ENCODE measurements around the gene DCPS. TPM values are rescaled to one million over a fixed set of nuclear protein-coding genes. Genes with fewer than 3 reads are reported as not detected.
A peak's percentile ranks its signal among the peaks of the same experiment; 100 is the strongest.

The DCPS gene
- total RNA-seq, 3 donors from 2014 or later (not counting 1 experiment from before 2014, with no cell fraction given) = 20.1 to 25.8 (median 23.1) TPM

GRCh38 chr11:126265811-126266210 is 38.0 kb upstream of the DCPS start:
- H3K4me3 Mint-ChIP-seq = peak overlapping the region; percentile 14
- peaks cover 34 to 55% of the 10 kb centered on the region in 2 donors for H3K4me1 Mint-ChIP-seq
- ATAC-seq (no peak), DNase-seq (no peak)
- Histone ChIP-seq H3K9me3 (ENCODE audit: control insufficient read depth, insufficient read depth, low read length) (no peaks in the 10 kb centered on the region), H3K27me3 (ENCODE audit: control insufficient read depth, insufficient read depth, low read length) (no peaks in the 10 kb centered on the region), H3K36me3 (ENCODE audit: control insufficient read depth, insufficient read depth, low read length) (peaks cover 54% of the 10 kb centered on the region), H3K4me3 (ENCODE audit: low read length) (no peak overlapping the region), H3K4me1 (ENCODE audit: control insufficient read depth, insufficient read depth, low read length) (peaks cover 16% of the 10 kb centered on the region), H3K27ac (ENCODE audit: low read length) (no peak overlapping the region)
- H3K27me3 Mint-ChIP-seq (ENCODE audit: low read depth in 2 of 2) = no peaks in the 10 kb centered on the region
- WGBS (ENCODE audit: insufficient coverage) = 95% methylated on average over 8 of the region's 8 CpGs
- H3K36me3 Mint-ChIP-seq = peaks cover 26% of the 10 kb centered on the region
- no peaks in the 10 kb centered on the region for H3K9me3 Mint-ChIP-seq
- intact Hi-C loops (cut with micrococcal nuclease) = loop anchor here (5.0 kb wide), 1 partner anchor 379 kb away; the partner anchor contains the start of gene HYLS1
- TF ChIP-seq CTCF (IDR thresholded peaks at IDR 0.05) = no peak
- H3K27ac Mint-ChIP-seq = peak overlapping the region; percentile 95 to 96

- Mint-ChIP-seq H3K27me3 (ENCODE audit: low read depth in 2 of 2) (no peaks in the 10 kb centered on the region), H3K27ac (peak overlapping the region; percentile 95 to 96), H3K4me1 (peaks cover 34 to 57% of the 10 kb centered on the region in 2 donors), H3K36me3 (peaks cover 26% of the 10 kb centered on the region), H3K9me3 (no peaks in the 10 kb centered on the region), H3K4me3 (peak overlapping the region; percentile 99)
- Histone ChIP-seq H3K4me1 (ENCODE audit: control insufficient read depth, insufficient read depth, low read length) (peaks cover 16% of the 10 kb centered on the region), H3K27me3 (ENCODE audit: control insufficient read depth, insufficient read depth, low read length) (no peaks in the 10 kb centered on the region), H3K4me3 (ENCODE audit: low read length) (peak overlapping the region; percentile 91), H3K27ac (ENCODE audit: low read length) (peak overlapping the region; percentile 87), H3K36me3 (ENCODE audit: control insufficient read depth, insufficient read depth, low read length) (peaks cover 47% of the 10 kb centered on the region), H3K9me3 (ENCODE audit: control insufficient read depth, insufficient read depth, low read length) (no peaks in the 10 kb centered on the region)
- no peak for DNase-seq
- TF ChIP-seq CTCF (IDR thresholded peaks at IDR 0.05) = no peak
- ATAC-seq = no peak
- 79% methylated on average over 6 of the region's 6 CpGs for WGBS (ENCODE audit: insufficient coverage)
- intact Hi-C loops (cut with micrococcal nuclease) = loop anchor here (1.0 to 5.0 kb wide), 4 partner anchors 15 to 380 kb away; partner anchors contain the start of genes FAM118B, HYLS1, RPUSD4 and TIRAP
Observed at GRCh38 chr11:126267650-126268049, 36.2 kb upstream of the DCPS start.

GRCh38 chr11:126268361-126268707 is 35.5 kb upstream of the DCPS start:
- no peaks in the 10 kb centered on the region for H3K9me3 ChIP-seq (ENCODE audit: control insufficient read depth, insufficient read depth, low read length)
- H3K27ac ChIP-seq (ENCODE audit: low read length) = peak overlapping the region; percentile 87
- TF ChIP-seq CTCF (IDR thresholded peaks at IDR 0.05) = no peak
- H3K9me3 Mint-ChIP-seq = no peaks in the 10 kb centered on the region
- DNase-seq = no peak
- peak overlapping the region; percentile 95 to 96 for H3K27ac Mint-ChIP-seq
- H3K27me3 Mint-ChIP-seq (ENCODE audit: low read depth in 2 of 2) = no peaks in the 10 kb centered on the region
- peaks cover 26% of the 10 kb centered on the region for H3K36me3 Mint-ChIP-seq
- H3K36me3 ChIP-seq (ENCODE audit: control insufficient read depth, insufficient read depth, low read length) = peaks cover 41% of the 10 kb centered on the region
- no peaks in the 10 kb centered on the region for H3K27me3 ChIP-seq (ENCODE audit: control insufficient read depth, insufficient read depth, low read length)
- peak overlapping the region; percentile 99 for H3K4me3 Mint-ChIP-seq
- ATAC-seq = no peak
- peaks cover 34 to 50% of the 10 kb centered on the region in 2 donors for H3K4me1 Mint-ChIP-seq
- H3K4me1 ChIP-seq (ENCODE audit: control insufficient read depth, insufficient read depth, low read length) = peaks cover 16% of the 10 kb centered on the region
- 0% methylated on average over 23 of the region's 23 CpGs for WGBS (ENCODE audit: insufficient coverage)
- intact Hi-C loops (cut with micrococcal nuclease) = loop anchor here (1.0 to 5.0 kb wide), 4 partner anchors 14 to 381 kb away; partner anchors contain the start of genes FAM118B, HYLS1, RPUSD4 and TIRAP
- peak overlapping the region; percentile 91 for H3K4me3 ChIP-seq (ENCODE audit: low read length)
